Keratinocyte (primary cell): Measurements from ENCODE around the gene SLC12A9. TPM values are rescaled to one million over a fixed set of nuclear protein-coding genes. Genes with fewer than 3 reads are reported as not detected.

Experiments used
- DNase-seq: peaks from one replicate; pipeline ENCODE4 v3.0.0-alpha.2; 2011; ENCODE audit warnings: low read depth, missing footprints, low spot score
- FAIRE-seq: peaks from 2 replicates; lab custom pipeline; 2011; peaks lifted over from hg19 to GRCh38; lab: Jason Lieb, UNC
- H2AFZ ChIP-seq: 2 replicates; pipeline ENCODE4 v1.6.0; 2012; ENCODE audit warnings: low read length, control low read depth, inconsistent platforms; ENCODE audit not compliant: control insufficient read depth
- H3K27ac ChIP-seq: 2 replicates; pipeline ENCODE4 v1.5.1; 2011; ENCODE audit warnings: low read length; ENCODE audit not compliant: control insufficient read depth, insufficient read depth
- H3K27me3 ChIP-seq: 3 replicates; pipeline ENCODE4 v1.6.0; 2011; ENCODE audit warnings: low read length; ENCODE audit not compliant: control insufficient read depth, insufficient read depth; ENCODE audit errors: extremely low read depth
- H3K36me3 ChIP-seq, 2 experiments: 2 replicates in 1 of 2; 3 replicates in 1 of 2; pipeline ENCODE4 v1.5.1; 2011; ENCODE audit warnings: low read length in 2 of 2, mild to moderate bottlenecking in 1 of 2; ENCODE audit not compliant: control insufficient read depth in 2 of 2, insufficient read depth in 2 of 2; ENCODE audit errors: extremely low read depth in 1 of 2
- H3K4me1 ChIP-seq: 3 replicates; pipeline ENCODE4 v1.5.1; 2011; ENCODE audit warnings: low read length; ENCODE audit not compliant: control insufficient read depth, insufficient read depth; ENCODE audit errors: extremely low read depth
- H3K4me2 ChIP-seq: 3 replicates; pipeline ENCODE4 v1.6.0; 2011; ENCODE audit warnings: low read depth, low read length; ENCODE audit not compliant: control insufficient read depth, insufficient read depth; ENCODE audit errors: extremely low read depth
- H3K4me3 ChIP-seq, 3 experiments: fragments of 200-600 bp in 1 of 3; sonication (generic) in 1 of 3; 2 replicates in 2 of 3; 3 replicates in 1 of 3; pipeline ENCODE4 v1.5.1; 2011 to 2016; ENCODE audit warnings: low read length in 3 of 3, mild to moderate bottlenecking in 3 of 3, control low read depth in 2 of 3, inconsistent platforms in 1 of 3, low read depth in 1 of 3, mixed read lengths in 1 of 3, mixed run types in 1 of 3, moderate library complexity in 1 of 3; ENCODE audit not compliant: control insufficient read depth in 2 of 3, insufficient read depth in 2 of 3; ENCODE audit errors: extremely low read depth in 1 of 3
- H3K79me2 ChIP-seq: 2 replicates; pipeline ENCODE4 v1.6.0; 2012; ENCODE audit warnings: low read length; ENCODE audit not compliant: control insufficient read depth, insufficient read depth
- H3K9ac ChIP-seq: 3 replicates; pipeline ENCODE4 v1.6.0; 2011; ENCODE audit warnings: low read length; ENCODE audit not compliant: control insufficient read depth, insufficient read depth; ENCODE audit errors: extremely low read depth
- H3K9me1 ChIP-seq: 3 replicates; pipeline ENCODE4 v1.6.0; 2011; ENCODE audit warnings: low read length; ENCODE audit not compliant: control insufficient read depth, insufficient read depth; ENCODE audit errors: extremely low read depth
- H3K9me3 ChIP-seq: 2 replicates; pipeline ENCODE4 v1.5.1; 2012; ENCODE audit warnings: low read depth, low read length; ENCODE audit not compliant: control insufficient read depth
- H4K20me1 ChIP-seq: 3 replicates; pipeline ENCODE4 v1.6.0; 2011; ENCODE audit warnings: low read length; ENCODE audit not compliant: control insufficient read depth, insufficient read depth; ENCODE audit errors: extremely low read depth
- EZH2 ChIP-seq: IDR thresholded peaks from one replicate; pipeline ENCODE4 v1.6.1; 2012; ENCODE audit warnings: inconsistent platforms, mild to moderate bottlenecking, low read length, moderate library complexity
- dilution Hi-C: fragments of 300-500 bp; cut with MboI; formaldehyde crosslinking; loops from one replicate; pipeline ENCODE4 v1.7.0; 2020; ENCODE audit warnings: low sequenced_read_pairs; ENCODE audit not compliant: extremely low pct_ligation_motif_present
- polyA plus RNA-seq, 5 experiments: library from polyadenylated mRNA; depleted of rRNA in 3 of 5; stranded (reverse) in 3 of 5; stranded (forward) in 1 of 5; unstranded in 1 of 5; fragments of >200 nt; gene quantifications; 1 replicate in 1 of 5; 2 replicates in 3 of 5; 3 replicates in 1 of 5; pipeline versions ENCODE4 v1.2.1 to v1.2.3, GENCODE V29; 2011 to 2012; ENCODE audit warnings: missing spikeins in 2 of 5, low read depth in 1 of 5, low replicate concordance in 1 of 5
- TF ChIP-seq, protein P1 (sequence below), 3 experiments: IDR thresholded peaks in 1 of 3; conservative IDR thresholded peaks in 1 of 3; optimal IDR thresholded peaks in 1 of 3; 2 replicates in 2 of 3; 3 replicates in 1 of 3; pipeline versions ENCODE3 to v1.5.1; 2011; ENCODE audit warnings: low read length in 3 of 3, mild to moderate bottlenecking in 3 of 3, moderate library complexity in 2 of 3, control low read depth in 1 of 3, inconsistent platforms in 1 of 3; ENCODE audit not compliant: insufficient read depth in 2 of 3; ENCODE audit errors: extremely low read depth in 1 of 3

SLC12A9 gene
- polyA plus RNA-seq, 1 donor (not counting 4 experiments of a cell fraction or from before 2014, with no cell fraction given), result 19.8 TPM

GRCh38 chr7:100830396-100830795 is 22.1 kb upstream of the SLC12A9 start:
- H3K79me2 ChIP-seq, result peaks cover 18% of the 10 kb centered on the region
- no peaks in the 10 kb centered on the region for H3K27me3 ChIP-seq
- TF ChIP-seq EZH2, result no peak
- TF ChIP-seq, protein P1, sequence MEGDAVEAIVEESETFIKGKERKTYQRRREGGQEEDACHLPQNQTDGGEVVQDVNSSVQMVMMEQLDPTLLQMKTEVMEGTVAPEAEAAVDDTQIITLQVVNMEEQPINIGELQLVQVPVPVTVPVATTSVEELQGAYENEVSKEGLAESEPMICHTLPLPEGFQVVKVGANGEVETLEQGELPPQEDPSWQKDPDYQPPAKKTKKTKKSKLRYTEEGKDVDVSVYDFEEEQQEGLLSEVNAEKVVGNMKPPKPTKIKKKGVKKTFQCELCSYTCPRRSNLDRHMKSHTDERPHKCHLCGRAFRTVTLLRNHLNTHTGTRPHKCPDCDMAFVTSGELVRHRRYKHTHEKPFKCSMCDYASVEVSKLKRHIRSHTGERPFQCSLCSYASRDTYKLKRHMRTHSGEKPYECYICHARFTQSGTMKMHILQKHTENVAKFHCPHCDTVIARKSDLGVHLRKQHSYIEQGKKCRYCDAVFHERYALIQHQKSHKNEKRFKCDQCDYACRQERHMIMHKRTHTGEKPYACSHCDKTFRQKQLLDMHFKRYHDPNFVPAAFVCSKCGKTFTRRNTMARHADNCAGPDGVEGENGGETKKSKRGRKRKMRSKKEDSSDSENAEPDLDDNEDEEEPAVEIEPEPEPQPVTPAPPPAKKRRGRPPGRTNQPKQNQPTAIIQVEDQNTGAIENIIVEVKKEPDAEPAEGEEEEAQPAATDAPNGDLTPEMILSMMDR (optimal IDR thresholded peaks at IDR 0.05 in 1 of 3, IDR thresholded peaks at IDR 0.05 in 1 of 3, conservative IDR thresholded peaks at IDR 0.05 in 1 of 3; ENCODE audit: extremely low read depth in 1 of 3, insufficient read depth in 2 of 3, low read length in 3 of 3), result no peak
- FAIRE-seq, result no peak
- no peak for DNase-seq
- dilution Hi-C loops, result no loop called here
- no peaks in the 10 kb centered on the region for H3K4me1 ChIP-seq
- no peak overlapping the region for H3K4me2 ChIP-seq
- no peaks in the 10 kb centered on the region for H3K36me3 ChIP-seq
- no peak overlapping the region for H3K4me3 ChIP-seq
- no peak overlapping the region for H2AFZ ChIP-seq
- no peak overlapping the region for H3K9ac ChIP-seq
- no peaks in the 10 kb centered on the region for H3K9me1 ChIP-seq
- H3K9me3 ChIP-seq, result no peaks in the 10 kb centered on the region
- peaks cover 2% of the 10 kb centered on the region for H4K20me1 ChIP-seq
- no peak overlapping the region for H3K27ac ChIP-seq

DNA sequence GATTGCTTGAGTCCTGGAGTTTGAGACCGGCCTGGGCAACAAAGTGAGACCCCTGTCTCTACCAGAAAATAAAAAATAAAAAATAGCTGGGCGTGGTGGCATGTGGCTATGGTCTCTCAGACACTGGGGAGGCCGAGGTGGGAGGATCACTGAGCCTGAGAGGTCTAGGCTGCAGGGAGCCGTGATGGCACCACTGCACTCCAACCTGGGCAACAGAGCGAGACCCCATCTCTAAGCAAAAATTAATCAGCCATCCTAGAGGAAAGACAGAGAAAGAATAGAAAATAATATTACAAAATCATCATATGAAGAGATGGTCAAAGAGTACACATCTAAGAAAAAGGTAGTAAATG is 20.3 kb upstream of the SLC12A9 start:
- Histone ChIP-seq H3K9me1 (no peaks in the 10 kb centered on the region), H3K9me3 (no peaks in the 10 kb centered on the region), H4K20me1 (no peaks in the 10 kb centered on the region), H3K27ac (no peak overlapping the region), H3K4me3 (no peak overlapping the region), H3K27me3 (no peaks in the 10 kb centered on the region), H3K79me2 (peaks cover under 1% of the 10 kb centered on the region), H3K36me3 (no peaks in the 10 kb centered on the region), H2AFZ (no peak overlapping the region), H3K4me1 (peaks cover 15% of the 10 kb centered on the region), H3K4me2 (no peak overlapping the region), H3K9ac (no peak overlapping the region)
- dilution Hi-C loops, result no loop called here
- TF ChIP-seq, protein P1 (optimal IDR thresholded peaks at IDR 0.05 in 1 of 3, IDR thresholded peaks at IDR 0.05 in 1 of 3, conservative IDR thresholded peaks at IDR 0.05 in 1 of 3; ENCODE audit: extremely low read depth in 1 of 3, insufficient read depth in 2 of 3, low read length in 3 of 3), result no peak
- no peak for TF ChIP-seq EZH2
- DNase-seq (no peak), FAIRE-seq (no peak)
